ENCODE measurements around the gene STPG2.

GRCh38 chr4:98185279-98185678 lies 42.0 kb upstream of the STPG2 start:
- no peak for TF ChIP-seq CTCF (IDR thresholded peaks at IDR 0.05)
- no peak for TF ChIP-seq POLR2A (IDR thresholded peaks at IDR 0.05)
